Uterus (tissue), 2 donors: ENCODE results near the gene LBP.
"Not testable (repeated sequence)": the region's sequence is repeated elsewhere in the genome, so short reads cannot be mapped to it uniquely, and the experiment has no call there.

Experiments used
- CTCF ChIP-seq, 4 experiments: fragments of 200-600 bp in 2 of 4; fragments of 450-650 bp in 2 of 4; sonication (generic) in 2 of 4; IDR thresholded peaks; one replicate each; pipeline ENCODE4 v1.5.1; 2016 to 2019; ENCODE audit warnings: antibody characterized with exemption in 4 of 4, mild to moderate bottlenecking in 2 of 4, moderate library complexity in 1 of 4
- POLR2A ChIP-seq, 2 donors: fragments of 450-650 bp; IDR thresholded peaks; one replicate each; pipeline ENCODE4 v1.6.1; 2016; ENCODE audit warnings: antibody characterized with exemption in 2 of 2, mild to moderate bottlenecking in 1 of 2, moderate library complexity in 1 of 2

DNA sequence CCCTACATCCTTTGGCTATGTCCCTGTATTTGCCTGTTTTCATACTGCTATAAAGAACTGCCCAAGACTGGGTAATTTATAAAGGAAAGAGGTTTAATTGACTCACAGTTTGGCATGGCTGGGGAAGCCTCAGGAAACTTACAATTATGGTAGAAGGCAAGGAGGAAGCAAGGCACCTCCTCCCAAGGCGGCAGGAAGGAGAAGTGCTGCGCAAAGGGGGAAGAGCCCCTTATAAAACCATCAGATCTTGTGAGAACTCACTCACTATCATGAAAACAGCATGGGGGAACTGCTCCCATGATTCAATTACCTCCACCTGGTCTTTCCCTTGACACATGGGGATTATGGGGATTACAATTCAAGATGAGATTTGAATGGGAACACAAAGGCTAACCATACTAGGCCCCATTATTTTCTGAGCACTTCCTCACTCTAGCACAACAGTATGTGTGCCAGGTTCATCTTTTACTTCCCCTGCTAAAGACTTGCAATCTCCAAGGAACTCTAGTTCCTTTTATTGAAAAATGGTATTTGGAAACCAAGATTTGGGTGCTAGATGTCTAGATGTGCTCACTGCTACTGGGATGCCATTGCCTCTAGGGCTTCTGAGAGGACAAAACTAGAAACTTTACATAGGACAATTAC lies 49.6 kb downstream of the LBP start:
- not testable (repeated sequence) for TF ChIP-seq CTCF, POLR2A (IDR thresholded peaks at IDR 0.05)
